Progenitor cell of endocrine pancreas (in vitro differentiated cells): ENCODE results near the gene NLRP5. TPM values are rescaled to one million over a fixed set of nuclear protein-coding genes. Genes with fewer than 3 reads are reported as not detected.
"Not testable (repeated sequence)": the region's sequence is repeated elsewhere in the genome, so short reads cannot be mapped to it uniquely, and the experiment has no call there.

Experiments
- DNase-seq: peaks from one replicate; pipeline ENCODE4 v3.0.0; 2021; ENCODE audit warnings: low spot score; ENCODE audit not compliant: unreplicated experiment
- H3K27ac Mint-ChIP-seq: 2 replicates; pipeline ENCODE4 v1.8.0; 2021; ENCODE audit warnings: mild to moderate bottlenecking, moderate library complexity, mixed read lengths
- H3K27me3 Mint-ChIP-seq: 2 replicates; pipeline ENCODE4 v1.8.0; 2021; ENCODE audit warnings: mixed read lengths
- H3K36me3 Mint-ChIP-seq: 2 replicates; pipeline ENCODE4 v1.8.0; 2022; ENCODE audit warnings: mixed read lengths; ENCODE audit not compliant: insufficient read depth
- H3K4me1 Mint-ChIP-seq: 2 replicates; pipeline ENCODE4 v1.8.0; 2021; ENCODE audit warnings: low read depth, mixed read lengths
- H3K4me3 Mint-ChIP-seq: 2 replicates; pipeline ENCODE4 v1.8.0; 2021; ENCODE audit warnings: low read depth, mild to moderate bottlenecking, moderate library complexity, mixed read lengths
- H3K9me3 Mint-ChIP-seq: 2 replicates; pipeline ENCODE4 v1.8.0; 2021; ENCODE audit warnings: low read depth, mixed read lengths
- CTCF ChIP-seq: fragments of 200-600 bp; sonication (generic); IDR thresholded peaks from one replicate; pipeline ENCODE4 v1.5.0; 2021; ENCODE audit warnings: antibody characterized with exemption, mild to moderate bottlenecking; ENCODE audit not compliant: unreplicated experiment
- total RNA-seq: library from RNA; stranded (reverse); gene quantifications from 2 replicates; pipeline ENCODE4 v1.2.1, GENCODE V29; 2021

Gene NLRP5
- total RNA-seq, 1 donor from 2014 or later = not detected

- DNase-seq = no peak
- Mint-ChIP-seq H3K9me3 (no peaks in the 10 kb centered on the region), H3K36me3 (peaks cover 5% of the 10 kb centered on the region), H3K4me1 (peaks cover 2% of the 10 kb centered on the region), H3K27ac (no peak overlapping the region), H3K4me3 (no peak overlapping the region), H3K27me3 (no peaks in the 10 kb centered on the region)
- no peak for TF ChIP-seq CTCF
Measured at GRCh38 chr19:56101095-56101494, 114.5 kb downstream of the NLRP5 start.

- no peaks in the 10 kb centered on the region for H3K9me3 Mint-ChIP-seq
- no peaks in the 10 kb centered on the region for H3K27me3 Mint-ChIP-seq
- peaks cover 3% of the 10 kb centered on the region for H3K4me1 Mint-ChIP-seq
- H3K36me3 Mint-ChIP-seq = peaks cover 9% of the 10 kb centered on the region
- no peak overlapping the region for H3K27ac Mint-ChIP-seq
- no peak overlapping the region for H3K4me3 Mint-ChIP-seq
- TF ChIP-seq CTCF = no peak
- DNase-seq = no peak
Measured at GRCh38 chr19:56101746-56102535, 115.4 kb downstream of the NLRP5 start.

- H3K4me1 Mint-ChIP-seq = peaks cover 3% of the 10 kb centered on the region
Measured at GRCh38 chr19:56103027-56103614, 116.5 kb downstream of the NLRP5 start.

DNA sequence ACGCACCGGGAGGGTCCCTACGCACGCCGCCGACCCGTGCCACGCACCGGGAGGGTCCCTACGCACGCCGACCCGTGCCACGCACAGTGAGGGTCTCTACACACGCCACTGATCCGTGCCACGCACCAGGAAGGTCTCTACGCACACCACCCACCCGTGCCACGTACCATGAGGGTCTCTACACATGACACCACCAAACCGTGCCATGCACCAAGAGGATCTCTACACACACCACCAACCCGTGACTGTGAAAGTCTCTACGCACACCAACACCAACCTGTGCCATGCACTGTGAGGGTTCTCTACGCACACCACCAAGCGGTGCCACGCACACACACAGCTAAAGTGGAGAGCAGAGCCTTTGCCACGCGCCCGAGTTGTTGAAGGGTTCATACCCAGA is 117.8 kb downstream of the NLRP5 start:
- no peak for DNase-seq
- Mint-ChIP-seq H3K9me3 (no peaks in the 10 kb centered on the region), H3K36me3 (peaks cover 9% of the 10 kb centered on the region), H3K27me3 (no peaks in the 10 kb centered on the region), H3K27ac (no peak overlapping the region), H3K4me1 (peaks cover 5% of the 10 kb centered on the region), H3K4me3 (no peak overlapping the region)
- TF ChIP-seq CTCF = no peak

More at GRCh38 chr19:56103027-56103614, 116.5 kb downstream of the NLRP5 start:
- DNase-seq = no peak
- TF ChIP-seq CTCF = no peak
- H3K27me3 Mint-ChIP-seq = no peaks in the 10 kb centered on the region
- no peaks in the 10 kb centered on the region for H3K9me3 Mint-ChIP-seq
- no peak overlapping the region for H3K27ac Mint-ChIP-seq
- H3K36me3 Mint-ChIP-seq = peaks cover 9% of the 10 kb centered on the region
- H3K4me3 Mint-ChIP-seq = no peak overlapping the region

GRCh38 chr19:56105090-56105701 is 118.6 kb downstream of the NLRP5 start:
- Mint-ChIP-seq H3K4me3 (no peak overlapping the region), H3K4me1 (peaks cover 7% of the 10 kb centered on the region), H3K27me3 (no peaks in the 10 kb centered on the region), H3K9me3 (no peaks in the 10 kb centered on the region), H3K36me3 (peaks cover 9% of the 10 kb centered on the region), H3K27ac (peak overlapping the region; percentile 64)
- DNase-seq = peak; percentile 51
- peak; percentile 67 for TF ChIP-seq CTCF

DNA sequence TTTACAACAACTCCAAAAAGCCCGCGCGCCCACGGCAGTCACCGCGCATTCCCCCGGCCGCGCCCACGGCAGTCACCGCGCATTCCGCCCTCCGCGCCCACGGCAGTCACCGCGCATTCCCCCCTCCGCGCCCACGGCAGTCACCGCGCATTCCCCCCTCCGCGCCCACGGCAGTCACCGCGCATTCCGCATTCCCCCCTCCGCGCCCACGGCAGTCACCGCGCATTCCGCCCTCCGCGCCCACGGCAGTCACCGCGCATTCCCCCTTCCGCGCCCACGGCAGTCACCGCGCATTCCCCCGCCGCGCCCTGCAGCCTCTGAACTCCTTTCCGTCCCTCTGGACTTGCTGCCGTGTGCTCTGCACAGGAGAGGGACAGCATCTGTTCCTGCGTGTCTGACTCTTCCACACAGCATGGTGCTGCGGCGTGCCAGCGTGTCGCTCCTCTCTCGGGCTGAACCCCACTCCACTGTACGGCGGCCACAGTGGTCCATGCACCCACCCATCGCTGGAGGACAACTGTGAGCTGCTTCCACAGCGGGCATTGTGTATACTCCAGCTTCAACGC is 119.3 kb downstream of the NLRP5 start:
- H3K27me3 Mint-ChIP-seq, H3K9me3 Mint-ChIP-seq, H3K36me3 Mint-ChIP-seq, DNase-seq, H3K4me3 Mint-ChIP-seq: not testable (repeated sequence)
- Mint-ChIP-seq H3K4me1 (peaks cover 14% of the 10 kb centered on the region), H3K27ac (peak overlapping the region; percentile 27)
